Gastroesophageal sphincter (tissue), 4 donors: ENCODE data around the gene SLC22A15. TPM values are rescaled to one million over a fixed set of nuclear protein-coding genes. Genes with fewer than 3 reads are reported as not detected.

Source experiments
- ATAC-seq: fragments of 150-250 bp; one replicate; pipeline ENCODE4 v1.9.1; 2016; ENCODE audit warnings: mild to moderate bottlenecking, moderate library complexity
- H3K27ac ChIP-seq, 4 donors: fragments of 200-600 bp; sonication (generic) in 3 of 4; 1 replicate in 3 of 4; 2 replicates in 1 of 4; pipeline ENCODE4 v1.5.1; 2016 to 2019
- H3K27me3 ChIP-seq: fragments of 200-600 bp; sonication (generic); one replicate; pipeline ENCODE4 v1.5.1; 2019
- H3K36me3 ChIP-seq, 2 donors: fragments of 200-600 bp; sonication (generic); one replicate each; pipeline ENCODE4 v1.5.1; 2019; ENCODE audit warnings: control low read depth in 1 of 2
- H3K4me1 ChIP-seq, 3 donors: fragments of 200-600 bp; sonication (generic); 1 replicate in 2 of 3; 2 replicates in 1 of 3; pipeline ENCODE4 v1.5.1; 2016 to 2019; ENCODE audit warnings: control low read depth in 2 of 3
- H3K4me3 ChIP-seq, 2 donors: fragments of 200-600 bp; sonication (generic); one replicate each; pipeline ENCODE4 v1.5.1; 2019; ENCODE audit warnings: mild to moderate bottlenecking in 1 of 2, moderate library complexity in 1 of 2
- H3K9me3 ChIP-seq, 3 donors: fragments of 200-600 bp; sonication (generic); one replicate each; pipeline ENCODE4 v1.5.1; 2017 to 2019; ENCODE audit warnings: control low read depth in 2 of 3
- CTCF ChIP-seq, 4 experiments: fragments of 200-600 bp in 2 of 4; fragments of 450-650 bp in 2 of 4; sonication (generic) in 1 of 4; IDR thresholded peaks; one replicate each; pipeline ENCODE4 v1.5.1; 2017 to 2019; ENCODE audit warnings: antibody characterized with exemption in 4 of 4, mild to moderate bottlenecking in 2 of 4, moderate library complexity in 2 of 4
- EP300 ChIP-seq: sonication (generic); formaldehyde crosslinking; IDR thresholded peaks from one replicate; pipeline ENCODE4 v1.6.1; 2017; ENCODE audit warnings: antibody characterized with exemption, mild to moderate bottlenecking
- POLR2A ChIP-seq, 2 donors: fragments of 450-650 bp; IDR thresholded peaks; one replicate each; pipeline ENCODE4 v1.6.1; 2017; ENCODE audit warnings: antibody characterized with exemption in 2 of 2, mild to moderate bottlenecking in 2 of 2, moderate library complexity in 1 of 2
- POLR2AphosphoS5 ChIP-seq: sonication (generic); formaldehyde crosslinking; IDR thresholded peaks from one replicate; pipeline ENCODE4 v1.6.1; 2017; ENCODE audit warnings: antibody characterized with exemption
- WGBS, 2 donors: methylation state at CpG; one replicate each; pipeline ENCODE4 v1.1.5; 2018; ENCODE audit warnings: low coverage in 1 of 2; 5-methylcytosine and 5-hydroxymethylcytosine counted together
- total RNA-seq, 4 donors: library from RNA; depleted of rRNA; stranded (reverse); fragments of >200 nt; gene quantifications; one replicate each; pipeline ENCODE4 v1.1.0, GENCODE V29; 2016

The SLC22A15 gene
- total RNA-seq, 4 donors from 2014 or later: 2.3 to 6.5 (median 4.1) TPM

- ATAC-seq: no peak
- Histone ChIP-seq H3K36me3 (peaks cover 0 to 10% of the 10 kb centered on the region in 2 donors), H3K4me3 (no peak overlapping the region), H3K27ac (no peak overlapping the region), H3K4me1 (no peaks in the 10 kb centered on the region), H3K27me3 (no peaks in the 10 kb centered on the region), H3K9me3 (peaks cover 0 to 31% (median 0%) of the 10 kb centered on the region in 3 donors)
- no peak for TF ChIP-seq CTCF (IDR thresholded peaks at IDR 0.05)
- TF ChIP-seq POLR2A (IDR thresholded peaks at IDR 0.05): no peak
- no peak for TF ChIP-seq POLR2AphosphoS5
- TF ChIP-seq EP300: no peak
- WGBS, 2 donors: 71 to 82% methylated on average over 3 of the region's 3 CpGs
Measured at GRCh38 chr1:116001739-116002487, 25.6 kb downstream of the SLC22A15 start.

- H3K4me1 ChIP-seq: no peaks in the 10 kb centered on the region
- peaks cover 0 to 21% (median 0%) of the 10 kb centered on the region in 3 donors for H3K9me3 ChIP-seq
- WGBS, 2 donors: 100% methylated on average over 1 of the region's 1 CpG; no CpG with 5 or more reads in 1 of the 2 donors
- TF ChIP-seq POLR2AphosphoS5: no peak
- TF ChIP-seq CTCF (IDR thresholded peaks at IDR 0.05): no peak
- TF ChIP-seq POLR2A (IDR thresholded peaks at IDR 0.05): no peak
- no peak for TF ChIP-seq EP300
- no peak overlapping the region for H3K27ac ChIP-seq
- peaks cover 0 to 7% of the 10 kb centered on the region in 2 donors for H3K36me3 ChIP-seq
- H3K4me3 ChIP-seq: no peak overlapping the region
- ATAC-seq: no peak
- no peaks in the 10 kb centered on the region for H3K27me3 ChIP-seq
Measured at GRCh38 chr1:116002781-116003420, 26.6 kb downstream of the SLC22A15 start.

- Histone ChIP-seq H3K9me3 (peaks cover 0 to 14% (median 0%) of the 10 kb centered on the region in 3 donors), H3K27me3 (no peaks in the 10 kb centered on the region), H3K4me3 (no peak overlapping the region), H3K27ac (no peak overlapping the region), H3K4me1 (no peaks in the 10 kb centered on the region), H3K36me3 (peaks cover 0 to 7% of the 10 kb centered on the region in 2 donors)
- WGBS, 2 donors: 86% methylated on average over 1 of the region's 1 CpG; no CpG with 5 or more reads in 1 of the 2 donors
- no peak for ATAC-seq
- TF ChIP-seq EP300 (no peak), CTCF (IDR thresholded peaks at IDR 0.05) (no peak), POLR2A (IDR thresholded peaks at IDR 0.05) (no peak), POLR2AphosphoS5 (no peak)
Measured at GRCh38 chr1:116003823-116004222, 27.5 kb downstream of the SLC22A15 start.

- Histone ChIP-seq H3K36me3 (peaks cover 0 to 7% of the 10 kb centered on the region in 2 donors), H3K27ac (no peak overlapping the region), H3K9me3 (no peaks in the 10 kb centered on the region), H3K27me3 (no peaks in the 10 kb centered on the region), H3K4me1 (no peaks in the 10 kb centered on the region), H3K4me3 (no peak overlapping the region)
- ATAC-seq: no peak
- 61 to 84% methylated on average over 3 of the region's 3 CpGs for WGBS, 2 donors
- TF ChIP-seq EP300 (no peak), POLR2AphosphoS5 (no peak), CTCF (IDR thresholded peaks at IDR 0.05) (no peak), POLR2A (IDR thresholded peaks at IDR 0.05) (no peak)
Measured at GRCh38 chr1:116006486-116006964, 30.2 kb downstream of the SLC22A15 start.
